HEK293 (cell line): Measurements from ENCODE around the gene PKD2.

Experiments used
- HOXD13 ChIP-seq: sonication (generic); formaldehyde crosslinking; IDR thresholded peaks from 2 replicates; pipeline ENCODE4 v1.8.0; 2022; ENCODE audit warnings: missing genetic modification reagents, borderline replicate concordance
- KLF7 ChIP-seq: fragments of 450-650 bp; formaldehyde crosslinking; IDR thresholded peaks from 2 replicates; pipeline ENCODE4 v1.5.1; 2016; ENCODE audit warnings: missing biosample characterization, missing genetic modification characterization, borderline replicate concordance
- MZF1 ChIP-seq: fragments of 450-650 bp; formaldehyde crosslinking; IDR thresholded peaks from 2 replicates; pipeline ENCODE4 v1.5.1; 2017; ENCODE audit warnings: missing biosample characterization, missing genetic modification characterization, borderline replicate concordance
- PRDM1 ChIP-seq: fragments of 450-650 bp; formaldehyde crosslinking; IDR thresholded peaks from 2 replicates; pipeline ENCODE4; 2016; ENCODE audit warnings: missing biosample characterization, missing genetic modification characterization
- PRDM10 ChIP-seq: fragments of 450-650 bp; formaldehyde crosslinking; IDR thresholded peaks from 2 replicates; pipeline ENCODE4 v1.5.1; 2016; ENCODE audit warnings: missing biosample characterization, missing genetic modification characterization
- PRDM2 ChIP-seq: fragments of 450-650 bp; formaldehyde crosslinking; IDR thresholded peaks from 2 replicates; pipeline ENCODE4 v1.5.1; 2016; ENCODE audit warnings: missing biosample characterization, missing genetic modification characterization, borderline replicate concordance
- SP2 ChIP-seq: fragments of 450-650 bp; formaldehyde crosslinking; IDR thresholded peaks from 2 replicates; pipeline ENCODE4 v1.5.1; 2016; ENCODE audit warnings: missing biosample characterization, missing genetic modification characterization
- TSHZ1 ChIP-seq: fragments of 450-650 bp; formaldehyde crosslinking; IDR thresholded peaks from 2 replicates; pipeline ENCODE4 v1.5.1; 2016; ENCODE audit warnings: missing biosample characterization, missing genetic modification characterization, borderline replicate concordance
- ZBTB26 ChIP-seq: fragments of 450-650 bp; formaldehyde crosslinking; optimal IDR thresholded peaks from 2 replicates; pipeline ENCODE3; 2016; ENCODE audit warnings: missing biosample characterization, mild to moderate bottlenecking, missing genetic modification characterization
- ZFP3 ChIP-seq: fragments of 450-650 bp; formaldehyde crosslinking; IDR thresholded peaks from 2 replicates; pipeline ENCODE4 v1.5.1; 2016; ENCODE audit warnings: low read depth, missing biosample characterization, missing genetic modification characterization
- ZNF112 ChIP-seq: fragments of 450-650 bp; formaldehyde crosslinking; IDR thresholded peaks from 2 replicates; pipeline ENCODE4 v1.5.0; 2017; ENCODE audit warnings: missing biosample characterization, missing genetic modification characterization
- ZNF133 ChIP-seq: fragments of 450-650 bp; formaldehyde crosslinking; IDR thresholded peaks from 2 replicates; pipeline ENCODE4 v1.5.1; 2016; ENCODE audit warnings: missing biosample characterization, missing genetic modification characterization
- ZNF169 ChIP-seq: fragments of 450-650 bp; formaldehyde crosslinking; IDR thresholded peaks from 2 replicates; pipeline ENCODE4 v1.5.1; 2016; ENCODE audit warnings: missing biosample characterization, missing genetic modification characterization
- ZNF302 ChIP-seq: fragments of 450-650 bp; formaldehyde crosslinking; IDR thresholded peaks from 2 replicates; pipeline ENCODE4 v1.5.1; 2016; ENCODE audit warnings: missing biosample characterization, missing genetic modification characterization, low read depth
- ZNF324 ChIP-seq: fragments of 450-650 bp; formaldehyde crosslinking; IDR thresholded peaks from 2 replicates; pipeline ENCODE4 v1.5.1; 2016; ENCODE audit warnings: missing biosample characterization, missing genetic modification characterization
- ZNF391 ChIP-seq: fragments of 450-650 bp; formaldehyde crosslinking; IDR thresholded peaks from 2 replicates; pipeline ENCODE4 v1.5.1; 2016; ENCODE audit warnings: low read depth, missing biosample characterization, missing genetic modification characterization, borderline replicate concordance
- ZNF521 ChIP-seq: fragments of 450-650 bp; formaldehyde crosslinking; IDR thresholded peaks from 2 replicates; pipeline ENCODE4 v1.5.1; 2017; ENCODE audit warnings: missing biosample characterization, mild to moderate bottlenecking, missing genetic modification characterization
- ZNF529 ChIP-seq: fragments of 450-650 bp; formaldehyde crosslinking; IDR thresholded peaks from 2 replicates; pipeline ENCODE4 v1.5.1; 2017; ENCODE audit warnings: missing genetic modification characterization, missing biosample characterization; ENCODE audit not compliant: insufficient replicate concordance
- ZNF530 ChIP-seq: fragments of 450-650 bp; formaldehyde crosslinking; IDR thresholded peaks from 2 replicates; pipeline ENCODE4 v1.5.1; 2016; ENCODE audit warnings: low read depth, missing biosample characterization, missing genetic modification characterization
- ZNF548 ChIP-seq: fragments of 450-650 bp; formaldehyde crosslinking; IDR thresholded peaks from 2 replicates; pipeline ENCODE4 v1.5.1; 2016; ENCODE audit warnings: missing biosample characterization, missing genetic modification characterization
- ZNF560 ChIP-seq: fragments of 450-650 bp; formaldehyde crosslinking; IDR thresholded peaks from 2 replicates; pipeline ENCODE4 v1.5.1; 2017; ENCODE audit warnings: missing biosample characterization, missing genetic modification characterization, borderline replicate concordance
- ZNF639 ChIP-seq: fragments of 450-650 bp; formaldehyde crosslinking; IDR thresholded peaks from 2 replicates; pipeline ENCODE4 v1.5.1; 2016; ENCODE audit warnings: missing biosample characterization, missing genetic modification characterization
- ZNF785 ChIP-seq: fragments of 450-650 bp; formaldehyde crosslinking; IDR thresholded peaks from 2 replicates; pipeline ENCODE4 v1.5.1; 2016; ENCODE audit warnings: missing biosample characterization, missing genetic modification characterization
- ZXDB ChIP-seq: fragments of 450-650 bp; formaldehyde crosslinking; IDR thresholded peaks from 2 replicates; pipeline ENCODE4 v1.5.1; 2016; ENCODE audit warnings: missing biosample characterization, missing genetic modification characterization

PKD2 gene

GRCh38 chr4:88104902-88105610, 97.6 kb downstream of the PKD2 start (continued):
- TF ChIP-seq PRDM10 (tag by site-specific recombination) (peak; percentile 50), ZNF324 (tag by site-specific recombination) (peak; percentile 68; the same call in 1 of the 2 replicates), ZNF133 (tag by site-specific recombination) (no peak), ZBTB26 (tag by site-specific recombination) (no peak), PRDM1 (tag by site-specific recombination) (no peak), ZNF548 (tag by site-specific recombination) (no peak), ZNF560 (no peak), ZNF521 (tag by site-specific recombination) (no peak), ZNF112 (tag by site-specific recombination) (no peak), ZNF391 (tag by site-specific recombination) (no peak), ZNF169 (no peak), PRDM2 (no peak), KLF7 (no peak), MZF1 (tag by site-specific recombination) (peak; percentile 68; the same call in 1 of the 2 replicates), ZNF529 (tag by site-specific recombination) (no peak), ZXDB (tag by site-specific recombination) (peak; percentile 69), TSHZ1 (tag by site-specific recombination) (0 out of 2 replicates have a peak, but pooled peaks have one; percentile 24), ZNF639 (peak; percentile 66; the same call in 1 of the 2 replicates), ZFP3 (tag by site-specific recombination) (no peak), ZNF785 (tag by site-specific recombination) (no peak), ZNF530 (tag by site-specific recombination) (no peak), SP2 (no peak), ZNF302 (tag by site-specific recombination) (no peak), HOXD13 (CRISPR knock-in tag) (no peak)
